GM21576 (cell line): Measurements from ENCODE around the gene RPL39L.

ENCODE experiments used
- ATAC-seq: cut with Tn5 transposase; IDR thresholded peaks from one replicate; pipeline ENCODE4 v1.9.1; 2021; ENCODE audit warnings: mild to moderate bottlenecking, moderate library complexity; ENCODE audit not compliant: unreplicated experiment

RPL39L gene

DNA sequence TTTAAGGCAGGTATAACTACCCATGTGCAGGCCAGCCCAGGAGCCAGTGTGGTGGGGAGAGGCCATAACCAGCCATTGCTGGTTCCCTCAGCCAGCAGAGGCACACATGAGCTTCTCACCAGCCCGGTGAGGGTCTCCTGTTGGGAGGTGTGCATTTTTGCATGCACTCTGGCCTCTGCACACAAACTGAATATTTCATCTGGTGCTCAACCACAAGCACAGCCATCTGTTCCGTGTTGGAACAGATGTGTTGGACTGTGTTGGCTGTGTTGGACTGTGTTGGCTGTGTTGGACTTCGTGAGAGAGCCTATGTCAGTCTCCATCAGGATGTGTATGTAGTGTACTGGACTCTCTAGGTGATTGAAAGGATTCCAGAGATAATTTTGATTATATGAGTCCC, 67.2 kb downstream of the RPL39L start:
- ATAC-seq = no peak
